Fibroblast of pulmonary artery (primary cell): ENCODE results near the gene SYNE4.
"Not testable (repeated sequence)": the region's sequence is repeated elsewhere in the genome, so short reads cannot be mapped to it uniquely, and the experiment has no call there.

Source experiments
- DNase-seq: peaks from one replicate; pipeline ENCODE4 v3.0.0-alpha.2; 2010; ENCODE audit warnings: low read depth
- H3K4me3 ChIP-seq: replicated peaks from 2 replicates; pipeline ENCODE4 v1.5.1; 2011; ENCODE audit warnings: low read depth, mild to moderate bottlenecking, control low read depth, low read length, moderate library complexity
- TF ChIP-seq, protein P1 (sequence below): IDR thresholded peaks from 2 replicates; pipeline ENCODE4 v1.5.1; 2011; ENCODE audit warnings: mild to moderate bottlenecking, control low read depth, low read length, inconsistent platforms; ENCODE audit errors: missing control alignments

The SYNE4 gene

GRCh38 chr19:36049080-36049698, 40.6 kb upstream of the SYNE4 start:
- H3K4me3 ChIP-seq: no peak overlapping the region
- DNase-seq: no peak
- TF ChIP-seq, protein P1, sequence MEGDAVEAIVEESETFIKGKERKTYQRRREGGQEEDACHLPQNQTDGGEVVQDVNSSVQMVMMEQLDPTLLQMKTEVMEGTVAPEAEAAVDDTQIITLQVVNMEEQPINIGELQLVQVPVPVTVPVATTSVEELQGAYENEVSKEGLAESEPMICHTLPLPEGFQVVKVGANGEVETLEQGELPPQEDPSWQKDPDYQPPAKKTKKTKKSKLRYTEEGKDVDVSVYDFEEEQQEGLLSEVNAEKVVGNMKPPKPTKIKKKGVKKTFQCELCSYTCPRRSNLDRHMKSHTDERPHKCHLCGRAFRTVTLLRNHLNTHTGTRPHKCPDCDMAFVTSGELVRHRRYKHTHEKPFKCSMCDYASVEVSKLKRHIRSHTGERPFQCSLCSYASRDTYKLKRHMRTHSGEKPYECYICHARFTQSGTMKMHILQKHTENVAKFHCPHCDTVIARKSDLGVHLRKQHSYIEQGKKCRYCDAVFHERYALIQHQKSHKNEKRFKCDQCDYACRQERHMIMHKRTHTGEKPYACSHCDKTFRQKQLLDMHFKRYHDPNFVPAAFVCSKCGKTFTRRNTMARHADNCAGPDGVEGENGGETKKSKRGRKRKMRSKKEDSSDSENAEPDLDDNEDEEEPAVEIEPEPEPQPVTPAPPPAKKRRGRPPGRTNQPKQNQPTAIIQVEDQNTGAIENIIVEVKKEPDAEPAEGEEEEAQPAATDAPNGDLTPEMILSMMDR: no peak

GRCh38 chr19:36047835-36048234, 39.2 kb upstream of the SYNE4 start:
- no peak overlapping the region for H3K4me3 ChIP-seq
- TF ChIP-seq, protein P1: no peak
- DNase-seq: no peak

- TF ChIP-seq, protein P1: no peak
- no peak overlapping the region for H3K4me3 ChIP-seq
- peak; percentile 72 for DNase-seq
Measured at GRCh38 chr19:36046443-36047050, 37.9 kb upstream of the SYNE4 start.

- TF ChIP-seq, protein P1: no peak
- no peak for DNase-seq
- no peak overlapping the region for H3K4me3 ChIP-seq
Measured at GRCh38 chr19:36043952-36044351, 35.3 kb upstream of the SYNE4 start.

- DNase-seq: peak; percentile 96
- TF ChIP-seq, protein P1: no peak
- H3K4me3 ChIP-seq: no peak overlapping the region
Measured at GRCh38 chr19:36041831-36042230, 33.2 kb upstream of the SYNE4 start.

GRCh38 chr19:36041092-36041491, 32.5 kb upstream of the SYNE4 start:
- not testable (repeated sequence) for H3K4me3 ChIP-seq, DNase-seq

GRCh38 chr19:36040495-36040894, 31.9 kb upstream of the SYNE4 start:
- no peak for DNase-seq
- TF ChIP-seq, protein P1: no peak
- no peak overlapping the region for H3K4me3 ChIP-seq
